GM04504 (cell line): Measurements from ENCODE around the gene EPG5.
"Not testable (repeated sequence)": the region's sequence is repeated elsewhere in the genome, so short reads cannot be mapped to it uniquely, and the experiment has no call there.

Experiments used
- DNase-seq: peaks from one replicate; pipeline ENCODE4 v3.0.0-alpha.2; 2012; ENCODE audit warnings: low read depth

EPG5 gene

DNA sequence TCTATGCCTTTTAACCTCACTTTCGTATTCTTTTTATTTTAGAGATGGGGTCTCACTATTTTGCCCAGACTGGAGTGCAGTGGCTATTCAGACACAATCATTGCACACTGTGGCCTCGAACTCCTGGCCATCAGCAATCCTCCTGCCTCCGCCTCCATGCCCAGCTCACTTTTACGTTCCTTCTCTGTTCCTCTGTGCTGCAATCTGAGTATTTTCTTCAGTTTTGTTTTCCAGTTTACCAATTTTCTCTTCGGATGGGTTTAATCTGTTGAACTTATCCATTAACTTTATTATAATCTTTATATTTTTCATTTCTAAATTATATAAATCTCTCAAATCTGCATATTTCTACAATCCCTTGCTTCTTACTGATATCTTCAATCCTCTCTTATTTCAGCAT is 103.0 kb downstream of the EPG5 start:
- DNase-seq, result no peak

DNA sequence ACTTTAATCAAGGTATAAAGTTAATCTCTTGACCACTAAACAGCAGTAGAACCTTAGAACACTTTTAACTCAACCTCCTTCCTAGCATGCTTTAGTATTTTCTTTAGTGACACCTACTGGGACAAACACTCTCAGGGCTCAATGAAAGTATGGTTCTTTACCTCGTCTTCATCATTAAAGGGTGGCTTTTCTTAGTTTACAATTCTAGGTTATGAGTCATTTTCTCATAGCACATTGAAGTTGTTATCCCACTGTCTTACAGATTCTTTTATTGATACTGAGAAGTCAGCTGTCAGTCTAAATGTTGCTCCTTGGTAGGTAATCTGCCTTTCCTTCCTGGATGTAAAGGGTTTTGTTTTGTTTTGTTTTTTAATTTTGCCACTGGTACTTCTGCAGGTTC is 103.7 kb downstream of the EPG5 start:
- no peak for DNase-seq

DNA sequence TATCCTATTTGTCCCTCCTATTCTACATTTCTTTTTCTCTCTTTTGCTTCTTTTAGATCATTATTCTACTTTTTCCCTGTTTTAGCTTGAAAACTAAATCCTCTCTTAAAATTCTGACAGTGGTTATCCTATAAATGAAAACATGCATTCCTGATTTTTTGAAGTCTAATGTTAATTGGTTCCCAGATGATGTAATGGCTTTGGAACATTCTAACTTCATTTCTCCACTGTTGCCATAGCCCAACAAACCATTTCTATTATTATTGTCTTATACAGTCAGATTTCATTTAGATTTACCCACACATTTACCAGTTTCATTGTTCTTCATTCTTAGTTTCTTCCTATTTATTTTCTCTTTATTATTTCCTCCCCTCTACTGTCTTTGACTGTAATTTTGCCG is 105.2 kb downstream of the EPG5 start:
- DNase-seq, result no peak

DNA sequence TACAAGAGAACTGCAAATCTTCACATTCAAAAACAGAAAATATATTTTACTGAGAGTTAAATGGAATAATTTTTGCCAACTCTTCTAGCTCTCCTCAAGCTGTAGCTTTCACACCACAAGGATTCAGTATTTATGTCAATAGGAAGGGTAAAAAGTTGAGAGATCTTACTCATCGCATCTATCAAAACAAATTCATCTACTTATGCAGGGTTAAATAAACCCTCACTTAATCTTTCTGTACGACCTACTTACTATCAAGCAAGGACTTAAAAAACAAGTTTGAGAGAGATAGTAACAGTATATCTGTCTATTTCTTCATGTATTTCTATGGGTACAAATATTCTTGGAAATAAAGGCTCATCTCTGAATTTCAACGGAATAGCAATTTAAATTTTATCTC is 106.2 kb downstream of the EPG5 start:
- no peak for DNase-seq

DNA sequence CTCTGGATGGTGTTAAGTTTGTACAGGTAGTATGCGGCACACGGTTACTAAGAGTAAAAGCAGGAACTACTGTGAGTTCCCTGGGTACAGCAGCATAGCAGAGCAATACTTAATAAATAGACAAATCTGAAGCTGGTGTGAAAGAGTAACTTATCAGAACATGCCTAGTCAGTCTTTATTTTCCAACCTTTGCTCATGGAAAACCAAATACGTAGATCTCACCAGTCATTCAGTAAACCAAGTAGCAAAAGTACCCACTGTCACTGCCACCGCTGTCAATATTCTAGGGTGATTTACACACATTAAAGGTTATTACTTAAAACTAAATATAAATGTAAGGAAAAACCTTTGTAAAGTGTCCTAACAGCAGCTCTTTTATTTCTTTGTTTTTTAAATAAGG is 106.6 kb downstream of the EPG5 start:
- DNase-seq, result no peak

DNA sequence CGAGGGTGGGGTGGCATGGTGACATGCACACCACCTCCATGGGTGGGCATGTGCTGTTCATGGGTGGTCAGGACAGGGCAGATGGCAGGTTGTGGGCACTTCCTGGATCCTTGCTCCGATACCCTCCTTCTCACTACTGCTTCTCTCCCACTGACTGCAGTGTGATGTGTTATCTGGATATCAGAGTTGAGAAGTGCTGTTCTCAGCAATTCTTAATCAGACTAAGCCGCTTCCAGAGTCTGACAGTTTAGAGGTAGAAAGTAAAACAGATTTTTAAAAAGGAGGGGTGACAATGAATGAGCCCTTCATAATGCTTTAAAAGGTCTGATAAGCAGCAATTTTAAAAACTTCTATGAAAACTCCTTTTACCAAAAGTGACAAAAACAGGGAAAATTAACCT is 107.8 kb downstream of the EPG5 start:
- no peak for DNase-seq

DNA sequence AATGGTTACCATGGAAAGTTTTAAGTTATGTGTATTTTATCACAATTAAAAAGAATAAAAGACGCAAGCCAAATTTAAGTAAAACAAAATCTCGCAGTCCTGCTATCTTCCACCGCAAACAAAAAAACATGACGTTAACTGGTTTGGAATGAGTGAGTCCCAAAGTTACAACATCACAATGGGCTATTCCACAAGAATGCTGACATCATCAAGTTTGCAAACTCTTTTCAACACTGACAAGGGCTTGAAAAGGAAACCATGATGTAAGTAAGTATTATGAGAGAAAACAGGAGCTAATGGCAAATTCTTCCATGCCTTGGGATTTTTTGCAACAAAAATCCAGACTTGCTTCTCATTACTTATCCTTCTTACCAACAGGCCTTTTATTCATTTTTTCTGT is 110.6 kb downstream of the EPG5 start:
- peak; percentile 17 for DNase-seq

DNA sequence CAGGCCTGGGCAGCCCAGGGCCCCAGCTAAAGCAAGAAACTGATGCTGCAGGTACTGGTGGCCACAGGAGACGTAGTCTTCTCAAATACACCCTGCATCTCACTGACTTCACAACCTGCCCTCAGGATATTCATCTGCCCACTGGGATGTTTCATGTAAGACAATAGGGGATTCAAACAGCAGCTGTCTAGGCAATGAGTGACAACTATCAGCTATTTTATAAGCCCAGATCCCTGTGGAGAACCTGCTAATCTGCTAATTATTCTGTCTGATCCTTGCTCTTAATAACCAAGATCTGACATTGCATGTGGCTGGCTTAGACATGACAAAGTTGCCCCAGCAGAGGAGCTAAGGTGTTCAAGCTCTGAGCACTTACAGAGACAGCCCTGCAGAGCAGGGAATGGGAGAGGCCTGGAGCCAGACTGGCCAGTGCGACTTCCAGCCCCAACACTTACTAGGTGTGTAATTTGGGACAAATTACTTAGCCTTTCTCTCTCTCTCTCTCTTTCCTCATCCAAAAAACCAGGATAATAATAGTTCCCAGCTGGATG is 113.0 kb downstream of the EPG5 start:
- no peak for DNase-seq

DNA sequence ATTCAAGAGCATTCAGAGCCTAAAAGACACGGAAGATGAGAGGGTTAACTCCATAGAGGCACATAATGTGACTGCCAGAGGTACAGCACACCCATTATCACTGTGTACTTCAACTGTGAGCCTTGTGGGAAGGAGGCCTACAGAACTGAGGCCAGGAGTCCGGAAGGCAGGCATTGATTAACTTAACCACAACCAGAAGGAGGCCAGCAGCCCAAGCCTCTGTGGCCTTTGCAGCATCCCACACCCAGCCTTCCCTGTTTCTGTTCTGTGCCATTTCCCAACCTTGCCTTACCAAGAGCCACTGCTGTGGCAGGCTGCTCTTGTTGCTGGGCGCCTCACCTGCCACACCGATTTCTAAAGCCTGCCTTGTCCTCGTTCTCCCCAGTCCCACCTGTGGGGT is 114.5 kb downstream of the EPG5 start:
- no peak for DNase-seq

DNA sequence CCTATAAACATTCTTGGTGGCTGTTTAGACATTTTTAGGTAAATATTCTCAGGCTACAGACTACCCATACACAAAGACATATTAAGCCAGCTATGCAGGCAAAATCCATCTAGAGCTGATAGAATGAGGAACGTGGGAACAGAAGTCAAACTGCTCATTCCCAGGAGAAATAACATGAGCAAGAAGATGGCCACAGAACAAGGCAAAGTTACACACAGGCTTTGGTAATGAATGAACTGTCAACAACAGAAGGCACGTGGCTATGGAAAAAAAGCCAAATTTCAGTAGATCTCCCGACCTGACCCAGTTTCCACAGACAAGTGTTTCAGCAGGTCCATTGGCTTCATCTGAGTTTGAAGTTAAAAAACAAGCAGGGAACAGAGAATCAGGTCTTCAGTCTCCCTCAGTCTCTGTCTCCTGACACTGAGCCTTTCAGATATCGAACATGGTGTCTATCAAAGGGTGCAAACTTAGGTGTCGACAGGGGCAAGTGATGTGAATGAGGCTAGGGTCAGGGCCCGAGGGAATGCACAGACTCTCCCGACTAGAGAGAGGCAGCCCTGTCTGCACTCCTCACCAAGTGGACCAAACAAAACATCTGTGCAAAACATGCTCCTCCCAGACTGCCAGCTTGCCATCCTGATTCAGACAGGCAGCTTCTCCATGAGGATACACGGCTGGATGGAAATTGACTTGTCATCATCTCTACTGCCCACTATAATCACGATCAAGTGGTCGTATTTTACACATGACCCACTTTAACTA is 115.8 kb downstream of the EPG5 start:
- DNase-seq, result no peak

DNA sequence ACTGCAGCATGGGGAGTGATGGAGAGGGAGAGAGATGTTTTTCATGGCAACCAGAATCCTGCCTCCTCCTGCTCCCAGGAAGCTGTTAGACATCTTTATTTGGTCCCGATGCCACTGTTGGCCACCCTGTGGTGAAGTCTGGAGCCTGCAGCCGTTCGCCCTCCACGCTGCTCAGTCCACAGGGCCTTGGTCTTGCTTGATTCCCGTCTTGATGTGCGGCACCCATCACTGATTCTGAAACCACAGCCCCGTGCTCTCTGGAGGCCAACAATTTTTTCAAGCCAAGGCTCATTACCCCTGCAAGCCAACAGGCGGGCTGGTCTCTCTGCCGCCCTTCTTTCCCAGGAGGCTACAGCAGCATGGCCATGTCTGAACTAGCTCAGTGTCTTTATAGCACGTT is 117.1 kb downstream of the EPG5 start:
- no peak for DNase-seq

DNA sequence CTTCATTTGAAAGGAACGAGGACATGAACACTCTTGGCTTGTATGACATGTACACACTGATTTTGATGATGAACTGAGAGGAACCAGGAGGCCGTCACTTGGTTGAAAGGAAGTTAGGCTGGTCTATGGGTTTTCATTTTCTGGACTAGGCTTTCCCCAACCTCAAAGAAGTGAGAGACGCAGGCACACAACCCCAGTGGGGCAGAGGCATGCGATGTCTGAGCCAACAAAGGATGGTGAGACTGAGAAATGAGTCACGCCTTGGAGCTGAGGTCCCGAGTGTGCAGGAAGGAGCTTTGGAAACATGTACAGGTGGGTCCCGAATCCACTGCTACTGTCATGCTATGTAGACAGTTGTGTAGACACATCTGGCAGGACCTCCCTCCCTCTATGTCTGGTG is 117.6 kb downstream of the EPG5 start:
- no peak for DNase-seq

DNA sequence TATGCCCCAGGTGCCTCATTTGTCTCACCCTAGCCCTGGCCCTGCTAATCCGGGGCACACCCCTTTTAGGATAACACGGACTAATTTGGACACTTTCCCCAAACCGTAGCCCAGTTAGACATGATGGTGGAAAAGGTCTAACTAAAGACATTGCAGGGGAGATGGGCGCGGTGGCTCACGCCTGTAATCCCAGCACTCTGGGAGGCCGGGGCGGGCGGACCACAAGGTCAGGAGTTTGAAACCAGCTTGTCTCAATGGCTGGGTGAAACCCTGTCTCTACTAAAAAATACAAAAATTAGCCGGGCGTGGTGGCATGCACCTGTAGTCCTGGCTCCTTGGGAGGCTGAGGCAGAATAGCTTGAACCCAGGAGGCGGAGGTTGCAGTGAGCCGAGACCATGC is 118.5 kb downstream of the EPG5 start:
- DNase-seq, result not testable (repeated sequence)

DNA sequence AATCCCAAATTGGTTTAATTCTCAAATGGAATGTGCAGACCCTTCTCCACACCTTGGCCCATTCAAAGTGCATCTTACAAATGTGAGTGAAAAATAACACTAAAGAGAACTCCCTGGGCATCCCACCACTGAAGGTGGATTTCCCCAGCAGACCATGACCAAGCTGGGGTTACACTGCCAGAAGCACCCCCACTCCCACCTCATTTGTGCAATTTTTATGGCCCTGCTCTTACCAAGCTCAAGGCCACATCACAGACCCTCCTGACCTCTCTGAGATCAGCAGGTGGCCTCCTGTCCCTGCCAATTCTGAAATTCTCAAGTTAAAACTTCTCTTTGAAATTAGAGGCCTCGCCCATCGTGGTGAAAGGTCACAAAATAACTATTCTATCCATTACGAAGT is 120.0 kb downstream of the EPG5 start:
- DNase-seq, result no peak

DNA sequence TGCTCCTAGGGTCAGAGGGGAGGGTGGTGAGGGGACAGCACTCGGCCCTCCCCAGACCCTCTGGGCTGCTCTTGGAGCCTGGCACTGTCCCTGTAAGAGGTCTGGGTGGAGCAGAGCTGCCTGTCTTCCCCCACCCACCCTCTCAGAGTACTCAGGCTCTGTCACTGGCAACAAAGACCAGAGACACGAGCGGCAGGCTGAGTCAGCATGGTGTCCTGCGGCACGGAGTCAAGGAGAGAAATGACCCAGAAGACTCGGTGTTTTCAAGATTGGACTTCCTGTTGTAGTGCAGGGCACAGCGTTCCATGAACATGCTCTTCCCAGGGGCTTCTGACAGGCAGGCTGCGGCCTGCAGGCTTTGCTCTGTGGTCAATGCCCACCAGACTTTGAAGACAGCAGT is 121.7 kb downstream of the EPG5 start:
- DNase-seq, result no peak

DNA sequence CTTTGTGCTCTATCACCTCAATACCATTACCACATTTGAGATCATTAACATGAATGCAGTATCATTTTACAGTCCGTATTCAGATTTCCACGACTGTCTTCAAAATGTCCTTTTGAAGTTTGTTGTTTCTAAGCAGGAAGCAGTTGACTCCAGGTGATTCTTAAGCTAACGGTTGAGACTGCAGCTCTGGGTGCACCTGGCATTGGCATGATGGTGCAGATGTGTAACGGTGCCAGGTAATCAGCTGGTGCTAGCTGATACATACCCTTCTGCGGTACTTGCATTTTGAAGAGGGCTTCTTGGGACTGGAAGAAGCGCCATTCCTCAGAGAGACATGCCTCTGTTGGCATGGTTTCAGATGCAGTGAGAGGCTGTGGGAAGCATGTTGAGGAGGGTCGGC is 122.2 kb downstream of the EPG5 start:
- no peak for DNase-seq

DNA sequence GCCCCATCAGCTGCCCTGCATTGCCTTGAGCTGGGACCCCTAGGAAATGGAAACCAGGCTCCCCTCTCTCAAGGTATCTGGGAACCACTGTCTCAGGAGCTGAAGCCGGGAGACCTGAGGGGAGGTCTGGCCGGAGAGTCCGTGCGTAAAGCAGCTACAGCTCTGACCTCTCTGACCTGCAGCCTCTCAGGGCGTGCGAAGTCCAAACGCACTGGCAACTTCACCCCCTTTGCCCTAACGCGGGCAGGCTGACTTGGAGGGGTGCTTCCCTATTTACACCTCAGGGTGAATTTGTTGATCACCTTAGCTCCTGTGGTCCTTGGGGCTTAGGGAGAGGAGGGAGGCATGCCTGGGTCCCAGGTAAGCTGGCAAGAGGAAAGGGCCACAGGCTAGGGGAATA is 124.1 kb downstream of the EPG5 start:
- no peak for DNase-seq

DNA sequence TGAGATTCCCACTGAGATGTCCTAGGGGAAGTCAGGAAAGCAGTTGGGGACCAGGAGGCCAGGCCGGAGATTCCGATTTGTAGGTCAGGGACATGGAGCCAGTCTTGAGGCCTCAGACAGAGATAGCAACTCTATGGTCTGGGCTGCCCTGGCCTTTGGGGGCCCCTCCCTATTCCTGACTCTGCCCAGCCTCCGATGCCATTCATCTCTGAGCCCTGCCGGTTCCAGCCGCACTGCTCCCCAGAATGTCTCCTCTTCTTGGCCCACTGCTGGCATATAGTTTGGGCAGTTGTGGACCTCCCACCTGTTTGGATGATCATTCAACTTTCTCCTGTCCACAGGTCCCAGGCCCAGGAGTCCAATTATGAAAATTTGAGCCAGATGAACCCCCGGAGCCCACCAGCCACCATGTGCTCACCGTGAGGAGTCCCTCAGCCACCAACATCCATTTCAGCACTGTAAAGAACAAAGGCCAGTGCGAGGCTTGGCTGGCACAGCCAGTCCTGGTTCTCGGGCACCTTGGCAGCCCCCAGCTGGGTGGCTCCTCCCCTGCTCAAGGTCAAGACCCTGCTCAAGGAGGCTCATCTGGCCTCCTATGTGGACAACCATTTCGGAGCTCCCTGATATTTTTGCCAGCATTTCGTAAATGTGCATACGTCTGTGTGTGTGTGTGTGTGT is 125.2 kb downstream of the EPG5 start:
- no peak for DNase-seq

DNA sequence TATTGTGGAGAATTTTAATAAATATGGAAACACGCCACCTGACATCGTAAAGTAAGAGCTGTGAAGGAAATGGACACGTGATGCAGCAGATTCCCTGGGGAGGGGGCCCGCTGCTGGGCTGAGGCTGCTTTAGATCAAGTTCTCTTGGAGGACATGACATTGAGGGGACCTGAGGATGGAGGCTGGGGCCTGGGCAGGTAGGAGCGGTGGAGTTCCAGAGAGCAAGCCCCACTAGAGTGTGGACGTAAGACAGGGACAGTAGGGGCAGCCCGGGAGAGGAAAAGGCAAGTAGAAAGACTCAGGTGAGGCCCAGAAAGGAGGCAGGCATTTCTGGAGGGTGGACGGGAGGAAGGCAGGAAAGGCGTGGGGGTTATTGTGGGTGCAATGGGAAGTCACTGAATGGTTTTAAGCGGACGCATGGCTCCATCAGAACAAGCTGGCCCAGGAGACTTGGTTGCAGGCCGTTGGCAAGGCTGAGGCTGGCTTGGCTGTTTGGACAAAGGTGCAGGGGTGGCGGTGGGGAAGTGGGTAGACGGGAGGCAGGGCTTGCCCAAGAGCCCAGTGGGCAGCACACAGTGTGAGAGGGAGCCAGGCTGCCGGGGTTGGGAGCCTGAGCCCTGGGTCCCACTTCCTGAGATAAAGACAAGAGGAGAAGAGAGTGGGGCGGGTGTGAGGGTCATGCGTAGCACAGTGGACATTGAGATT is 125.9 kb downstream of the EPG5 start:
- no peak for DNase-seq

DNA sequence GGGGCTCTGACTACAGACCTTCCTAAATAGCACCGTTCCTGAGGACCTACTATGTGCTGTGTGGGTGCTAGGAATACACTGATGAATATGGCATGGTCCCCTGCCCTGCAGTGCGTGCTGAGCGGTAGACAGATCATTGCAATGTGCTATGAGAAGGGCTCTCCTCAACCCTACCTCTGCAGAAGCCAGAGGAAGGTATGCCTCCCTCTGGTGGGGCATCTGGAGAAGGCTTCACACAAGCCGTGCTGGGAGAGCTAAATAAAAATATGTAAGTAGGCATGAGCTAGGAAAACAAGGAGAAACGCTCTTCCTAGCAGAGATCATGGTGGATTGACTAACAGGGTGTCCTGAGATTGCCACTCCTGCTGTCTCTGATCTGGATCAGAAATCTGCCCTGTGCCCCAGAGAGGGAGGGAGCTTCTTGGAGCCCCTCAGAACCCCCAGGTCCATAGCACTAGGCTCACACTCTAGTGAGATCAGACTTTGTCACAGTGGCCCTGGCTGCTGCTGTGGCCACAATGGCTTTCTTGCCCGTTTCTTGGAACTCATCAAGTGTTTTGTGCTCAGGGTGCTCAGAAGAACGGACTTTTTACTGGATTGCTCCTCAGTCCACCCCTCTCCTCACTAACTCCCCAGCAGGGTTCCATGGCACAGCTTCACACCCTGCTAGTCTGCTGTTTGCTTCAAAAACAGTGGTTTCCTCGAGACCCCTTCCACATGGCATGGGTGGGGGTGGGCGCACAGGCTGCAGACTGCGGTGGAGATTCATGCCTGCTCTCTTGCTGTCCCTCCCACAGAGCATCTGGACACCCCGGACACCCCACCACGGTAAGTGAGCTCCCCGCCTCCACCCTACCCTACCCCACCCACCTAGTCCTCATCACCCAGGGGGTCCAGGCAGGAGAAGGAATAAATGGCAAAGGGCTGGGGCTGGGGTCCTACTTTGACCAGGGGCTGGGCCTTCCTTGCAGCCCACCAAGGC is 127.4 kb downstream of the EPG5 start:
- peak; percentile 62 for DNase-seq

DNA sequence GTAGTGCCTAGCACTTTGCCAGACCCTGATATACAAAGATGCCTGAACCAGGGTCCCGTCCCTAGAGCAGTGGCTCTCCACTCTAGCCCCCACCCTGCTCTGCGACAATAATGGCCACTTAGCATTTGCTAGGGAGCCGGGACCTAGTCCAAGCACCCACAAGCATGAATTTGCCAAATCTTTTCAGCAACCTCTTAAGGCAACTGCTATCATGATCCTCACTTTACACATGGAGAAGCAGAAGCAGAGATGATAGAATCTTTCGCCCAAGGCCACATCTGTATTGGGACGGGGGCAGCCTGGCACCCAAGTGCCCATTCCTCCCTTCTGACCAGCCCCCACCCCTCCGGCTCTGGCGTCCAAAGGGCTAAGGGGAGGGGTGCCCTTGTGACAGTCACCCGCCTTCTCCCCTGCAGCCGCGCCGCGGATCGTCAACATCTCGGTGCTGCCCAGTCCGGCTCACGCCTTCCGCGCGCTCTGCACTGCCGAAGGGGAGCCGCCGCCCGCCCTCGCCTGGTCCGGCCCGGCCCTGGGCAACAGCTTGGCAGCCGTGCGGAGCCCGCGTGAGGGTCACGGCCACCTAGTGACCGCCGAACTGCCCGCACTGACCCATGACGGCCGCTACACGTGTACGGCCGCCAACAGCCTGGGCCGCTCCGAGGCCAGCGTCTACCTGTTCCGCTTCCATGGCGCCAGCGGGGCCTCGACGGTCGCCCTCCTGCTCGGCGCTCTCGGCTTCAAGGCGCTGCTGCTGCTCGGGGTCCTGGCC is 128.6 kb downstream of the EPG5 start:
- DNase-seq, result no peak
